H9 (cell line): ENCODE data around the gene ANKRD29. TPM values are rescaled to one million over a fixed set of nuclear protein-coding genes. Genes with fewer than 3 reads are reported as not detected.

Experiments used
- DNase-seq: peaks from one replicate; pipeline ENCODE4 v3.0.0-alpha.2; 2017
- H2AFZ ChIP-seq: one replicate; pipeline ENCODE4 v1.6.1; 2013; ENCODE audit warnings: mild to moderate bottlenecking, low read length, control low read depth, moderate library complexity
- H2AK5ac ChIP-seq: 2 replicates; pipeline ENCODE4 v1.6.1; 2013; ENCODE audit warnings: low read length, control low read depth, mixed read lengths; ENCODE audit not compliant: insufficient read length
- H2BK120ac ChIP-seq: one replicate; pipeline ENCODE4 v1.6.1; 2013; ENCODE audit warnings: low read depth, mild to moderate bottlenecking, low read length, control low read depth, inconsistent platforms; ENCODE audit not compliant: poor library complexity, severe bottlenecking
- H2BK12ac ChIP-seq: 2 replicates; pipeline ENCODE4 v1.6.1; 2013; ENCODE audit warnings: low read length, control low read depth, mixed read lengths, low read depth; ENCODE audit not compliant: insufficient read length
- H2BK15ac ChIP-seq: 2 replicates; pipeline ENCODE4 v1.6.1; 2013; ENCODE audit warnings: low read depth, low read length, control low read depth
- H2BK20ac ChIP-seq: one replicate; pipeline ENCODE4 v1.6.1; 2013; ENCODE audit warnings: low read depth, mild to moderate bottlenecking, low read length, control low read depth, inconsistent platforms; ENCODE audit not compliant: poor library complexity, severe bottlenecking
- H2BK5ac ChIP-seq: 2 replicates; pipeline ENCODE4 v1.6.1; 2013; ENCODE audit warnings: low read length, control low read depth, mixed read lengths; ENCODE audit not compliant: insufficient read length
- H3K14ac ChIP-seq: 2 replicates; pipeline ENCODE4 v1.6.1; 2013; ENCODE audit warnings: low read length, control low read depth; ENCODE audit not compliant: insufficient read depth
- H3K18ac ChIP-seq: 2 replicates; pipeline ENCODE4 v1.6.1; 2013; ENCODE audit warnings: low read depth, mild to moderate bottlenecking, mixed read lengths, low read length, control low read depth; ENCODE audit not compliant: insufficient read length
- H3K23ac ChIP-seq: 2 replicates; pipeline ENCODE4 v1.6.1; 2013; ENCODE audit warnings: low read length, control low read depth, mixed read lengths, low read depth; ENCODE audit not compliant: insufficient read length
- H3K23me2 ChIP-seq: 2 replicates; pipeline ENCODE4 v1.6.1; 2013; ENCODE audit warnings: low read depth, mild to moderate bottlenecking, mixed read lengths, low read length, control low read depth; ENCODE audit not compliant: insufficient read length, poor library complexity, severe bottlenecking
- H3K27ac ChIP-seq: 2 replicates; pipeline ENCODE4 v1.5.1; 2013; ENCODE audit warnings: low read length, control low read depth, mixed read lengths, low read depth; ENCODE audit not compliant: insufficient read length
- H3K27me3 ChIP-seq: 2 replicates; pipeline ENCODE4 v1.6.1; 2013; ENCODE audit warnings: low read length, control low read depth, inconsistent platforms; ENCODE audit not compliant: insufficient read depth
- H3K4ac ChIP-seq: 2 replicates; pipeline ENCODE4 v1.6.1; 2013; ENCODE audit warnings: low read depth, mild to moderate bottlenecking, control low read depth, inconsistent platforms, low read length, moderate library complexity
- H3K4me1 ChIP-seq: 2 replicates; pipeline ENCODE4 v1.6.1; 2013; ENCODE audit warnings: low read length, control low read depth, inconsistent platforms; ENCODE audit not compliant: insufficient read depth
- H3K4me2 ChIP-seq: 2 replicates; pipeline ENCODE4 v1.6.1; 2013; ENCODE audit warnings: low read length, control low read depth, mixed read lengths; ENCODE audit not compliant: insufficient read length, insufficient read depth
- H3K56ac ChIP-seq: 2 replicates; pipeline ENCODE4 v1.6.1; 2013; ENCODE audit warnings: low read depth, mild to moderate bottlenecking, mixed read lengths, low read length, control low read depth; ENCODE audit not compliant: insufficient read length
- H3K79me1 ChIP-seq: 2 replicates; pipeline ENCODE4 v1.6.1; 2013; ENCODE audit warnings: low read depth, mild to moderate bottlenecking, moderate library complexity, low read length, control low read depth, inconsistent platforms; ENCODE audit not compliant: insufficient read depth, poor library complexity, severe bottlenecking
- H3K79me2 ChIP-seq: 2 replicates; pipeline ENCODE4 v1.6.1; 2013; ENCODE audit warnings: low read length, control low read depth, inconsistent platforms; ENCODE audit not compliant: insufficient read depth
- H3K9ac ChIP-seq: 2 replicates; pipeline ENCODE4 v1.6.1; 2013; ENCODE audit warnings: low read length, control low read depth, mixed read lengths; ENCODE audit not compliant: insufficient read length; ENCODE audit errors: extremely low read depth
- H3K9me3 ChIP-seq: one replicate; pipeline ENCODE4 v1.6.1; 2013; ENCODE audit warnings: low read depth, low read length, inconsistent platforms; ENCODE audit not compliant: control insufficient read depth
- H3T11ph ChIP-seq: one replicate; pipeline ENCODE4 v1.6.1; 2013; ENCODE audit warnings: mild to moderate bottlenecking, low read length, control low read depth, inconsistent platforms
- H4K20me1 ChIP-seq: one replicate; pipeline ENCODE4 v1.6.1; 2013; ENCODE audit not compliant: control insufficient read depth, insufficient read length, insufficient read depth
- H4K5ac ChIP-seq: 2 replicates; pipeline ENCODE4 v1.6.1; 2013; ENCODE audit warnings: low read depth, mild to moderate bottlenecking, mixed read lengths, low read length, control low read depth; ENCODE audit not compliant: insufficient read length
- H4K8ac ChIP-seq: replicated peaks from 2 replicates; pipeline ENCODE4 v1.6.1; 2013; ENCODE audit warnings: low read length, control low read depth, mixed read lengths, low read depth; ENCODE audit not compliant: insufficient read length
- H4K91ac ChIP-seq: 2 replicates; pipeline ENCODE4 v1.6.1; 2013; ENCODE audit warnings: low read depth, mild to moderate bottlenecking, moderate library complexity, mixed read lengths, low read length, control low read depth; ENCODE audit not compliant: insufficient read length
- H3K27ac Mint-ChIP-seq, 3 experiments: 2 replicates in 2 of 3; 3 replicates in 1 of 3; pipeline ENCODE4 v1.8.0; 2020 to 2021; ENCODE audit warnings: mixed read lengths in 3 of 3, mild to moderate bottlenecking in 1 of 3, moderate library complexity in 1 of 3
- H3K27me3 Mint-ChIP-seq: 2 replicates; pipeline ENCODE4 v1.8.0; 2021; ENCODE audit warnings: low read depth, mild to moderate bottlenecking, moderate library complexity, mixed read lengths
- H3K36me3 Mint-ChIP-seq, 3 experiments: 2 replicates in 2 of 3; 3 replicates in 1 of 3; pipeline ENCODE4 v1.8.0; 2020 to 2021; ENCODE audit warnings: low read depth in 3 of 3, mixed read lengths in 3 of 3; ENCODE audit not compliant: insufficient read depth in 1 of 3
- H3K4me1 Mint-ChIP-seq, 2 experiments: 2 replicates each; pipeline ENCODE4 v1.8.0; 2020; ENCODE audit warnings: mixed read lengths in 2 of 2
- H3K4me3 Mint-ChIP-seq, 2 experiments: 2 replicates in 1 of 2; 3 replicates in 1 of 2; pipeline ENCODE4 v1.8.0; 2020 to 2021; ENCODE audit warnings: mild to moderate bottlenecking in 2 of 2, mixed read lengths in 2 of 2, moderate library complexity in 1 of 2
- H3K9me3 Mint-ChIP-seq, 2 experiments: 2 replicates in 1 of 2; 3 replicates in 1 of 2; pipeline ENCODE4 v1.8.0; 2020; ENCODE audit warnings: mild to moderate bottlenecking in 2 of 2, mixed read lengths in 2 of 2, moderate library complexity in 1 of 2
- CTCF ChIP-seq: fragments of 200-600 bp; sonication (generic); conservative IDR thresholded peaks from 3 replicates; pipeline ENCODE4 v1.8.0; 2021; ENCODE audit warnings: antibody characterized with exemption, mild to moderate bottlenecking
- WGBS: extraction: QIAGEN DNeasy Blood & Tissue Kit; methylation state at CpG from one replicate; pipeline ENCODE4 v1.1.7; 2013; ENCODE audit warnings: missing lambda C conversion rate, low lambda C conversion rate, mixed read lengths; ENCODE audit not compliant: insufficient read length; ENCODE audit errors: extremely low coverage; 5-methylcytosine and 5-hydroxymethylcytosine counted together
- total RNA-seq: library from RNA; stranded (reverse); gene quantifications from 2 replicates; pipeline ENCODE4 v1.2.1, GENCODE V29; 2021

The ANKRD29 gene
- total RNA-seq, 1 experiment from 2014 or later: 2.1 TPM

DNA sequence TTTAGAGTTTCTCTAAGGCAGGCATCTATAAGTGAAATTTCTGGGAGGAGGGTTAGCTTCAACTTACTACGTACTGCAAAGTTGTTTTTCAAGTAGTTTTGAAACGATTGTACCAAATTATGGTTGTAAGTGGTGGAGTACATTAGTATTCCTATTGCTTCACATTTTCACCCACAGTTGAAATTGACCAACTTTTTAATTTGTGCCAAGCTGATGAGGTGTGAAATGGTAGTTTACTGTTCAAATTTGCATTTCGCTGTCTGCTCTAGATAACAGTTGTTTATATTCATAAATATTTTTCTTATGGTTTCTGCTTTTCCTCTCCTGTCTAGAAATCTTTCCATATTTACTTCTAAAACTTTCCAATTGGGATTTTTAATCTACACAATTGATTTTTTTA is 95.0 kb downstream of the ANKRD29 start:
- H3K79me2 ChIP-seq: no peaks in the 10 kb centered on the region
- no peak for DNase-seq
- H2BK12ac ChIP-seq: no peak overlapping the region
- H3K36me3 Mint-ChIP-seq: peaks cover 14 to 56% (median 42%) of the 10 kb centered on the region in 3 experiments; a peak in 6 of 7 replicates
- no peak overlapping the region for H3K4me2 ChIP-seq
- no peaks in the 10 kb centered on the region for H3K9me3 ChIP-seq
- H4K20me1 ChIP-seq: no peaks in the 10 kb centered on the region
- H3K27ac ChIP-seq: no peak overlapping the region
- no peak overlapping the region for H3K23ac ChIP-seq
- H3K9ac ChIP-seq: no peak overlapping the region
- H3K9me3 Mint-ChIP-seq: no peaks in the 10 kb centered on the region
- H2BK20ac ChIP-seq: no peak overlapping the region
- H3K23me2 ChIP-seq: no peaks in the 10 kb centered on the region
- no peak overlapping the region for H3T11ph ChIP-seq
- H3K4me3 Mint-ChIP-seq: no peak overlapping the region
- no peak overlapping the region for H3K18ac ChIP-seq
- H4K91ac ChIP-seq: no peak overlapping the region
- no peak overlapping the region for H2AFZ ChIP-seq
- no peak overlapping the region for H3K14ac ChIP-seq
- H3K27me3 ChIP-seq: no peaks in the 10 kb centered on the region
- no peaks in the 10 kb centered on the region for H3K4me1 ChIP-seq
- no peak overlapping the region for H4K8ac ChIP-seq
- TF ChIP-seq CTCF: no peak
- no peaks in the 10 kb centered on the region for H3K79me1 ChIP-seq
- H3K27me3 Mint-ChIP-seq: no peaks in the 10 kb centered on the region
- no peak overlapping the region for H2BK15ac ChIP-seq
- no peak overlapping the region for H3K56ac ChIP-seq
- no peak overlapping the region for H4K5ac ChIP-seq
- no peak overlapping the region for H3K27ac Mint-ChIP-seq
- H2BK120ac ChIP-seq: no peak overlapping the region
- H2AK5ac ChIP-seq: no peak overlapping the region
- H3K4ac ChIP-seq: no peak overlapping the region
- H3K4me1 Mint-ChIP-seq: no peaks in the 10 kb centered on the region
- no CpG with 5 or more reads among the region's 3 CpGs for WGBS
- H2BK5ac ChIP-seq: no peak overlapping the region
